GM23338 (cell line): ENCODE results near the gene GIGYF1. TPM values are rescaled to one million over a fixed set of nuclear protein-coding genes. Genes with fewer than 3 reads are reported as not detected.

Experiments
- ATAC-seq: fragments of 200-7000 bp; cut with Tn5 transposase; 3 replicates; pipeline ENCODE4 v1.9.1; 2020
- DNase-seq: peaks from one replicate; pipeline ENCODE4 v3.0.0-alpha.2; 2015; ENCODE audit warnings: low spot score
- H2AFZ ChIP-seq: fragments of 200-600 bp; sonication (generic); 2 replicates; pipeline ENCODE4 v1.8.0; 2016; ENCODE audit warnings: antibody characterized with exemption, mild to moderate bottlenecking, moderate library complexity
- H3F3A ChIP-seq: fragments of 200-600 bp; sonication (generic); replicated peaks from 2 replicates; pipeline ENCODE4 v1.8.0; 2017; ENCODE audit warnings: antibody characterized with exemption, mixed run types, low read depth
- H3K27ac ChIP-seq: fragments of 200-600 bp; sonication (generic); 2 replicates; pipeline ENCODE4 v1.6.1; 2016; ENCODE audit warnings: low read depth
- H3K27me3 ChIP-seq: fragments of 200-600 bp; sonication (generic); 2 replicates; pipeline ENCODE4 v1.8.0; 2016; ENCODE audit warnings: mild to moderate bottlenecking, mixed run types, moderate library complexity; ENCODE audit not compliant: insufficient read depth
- H3K36me3 ChIP-seq: fragments of 200-600 bp; sonication (generic); 2 replicates; pipeline ENCODE4 v1.8.0; 2016; ENCODE audit warnings: mild to moderate bottlenecking; ENCODE audit not compliant: insufficient read depth
- H3K4me1 ChIP-seq: fragments of 200-600 bp; sonication (generic); 2 replicates; pipeline ENCODE4 v1.8.0; 2016; ENCODE audit warnings: mild to moderate bottlenecking, moderate library complexity; ENCODE audit not compliant: insufficient read depth
- H3K4me2 ChIP-seq: fragments of 200-600 bp; sonication (generic); 2 replicates; pipeline ENCODE4 v1.7.1; 2017; ENCODE audit warnings: mixed run types
- H3K4me3 ChIP-seq: fragments of 200-600 bp; sonication (generic); 2 replicates; pipeline ENCODE4 v1.6.1; 2016; ENCODE audit warnings: mixed run types
- H3K79me2 ChIP-seq: fragments of 200-600 bp; sonication (generic); replicated peaks from 2 replicates; pipeline ENCODE4 v1.8.0; 2017; ENCODE audit warnings: mild to moderate bottlenecking; ENCODE audit not compliant: insufficient read depth
- H3K9me2 ChIP-seq: fragments of 200-600 bp; sonication (generic); 2 replicates; pipeline ENCODE4 v1.8.0; 2017; ENCODE audit not compliant: insufficient read depth
- H4K20me1 ChIP-seq: fragments of 200-600 bp; sonication (generic); replicated peaks from 2 replicates; pipeline ENCODE4 v1.8.0; 2017; ENCODE audit warnings: mild to moderate bottlenecking; ENCODE audit not compliant: insufficient read depth
- H3K27ac Mint-ChIP-seq: 2 replicates; pipeline ENCODE4 v1.8.0; 2020; ENCODE audit warnings: inconsistent platforms, mild to moderate bottlenecking, moderate library complexity, mixed read lengths
- H3K27me3 Mint-ChIP-seq: 3 replicates; pipeline ENCODE4 v1.8.0; 2022; ENCODE audit warnings: low read depth, mild to moderate bottlenecking, moderate library complexity, mixed read lengths, inconsistent platforms; ENCODE audit not compliant: insufficient read depth, poor library complexity
- H3K36me3 Mint-ChIP-seq: 3 replicates; pipeline ENCODE4 v1.8.0; 2021; ENCODE audit warnings: low read depth, mild to moderate bottlenecking, inconsistent platforms, moderate library complexity, mixed read lengths
- H3K4me1 Mint-ChIP-seq: 3 replicates; pipeline ENCODE4 v1.8.0; 2020; ENCODE audit warnings: mild to moderate bottlenecking, inconsistent platforms, mixed read lengths
- H3K4me3 Mint-ChIP-seq: 3 replicates; pipeline ENCODE4 v1.8.0; 2021; ENCODE audit warnings: moderate library complexity, mild to moderate bottlenecking, inconsistent platforms, mixed read lengths
- H3K9me3 Mint-ChIP-seq: 3 replicates; pipeline ENCODE4 v1.8.0; 2020; ENCODE audit warnings: moderate library complexity, mild to moderate bottlenecking, inconsistent platforms, mixed read lengths
- CREB1 ChIP-seq: fragments of 250-450 bp; sonication (Bioruptor Pico); IDR thresholded peaks from 2 replicates; pipeline ENCODE4 v1.5.0; 2020; ENCODE audit warnings: low read depth, mild to moderate bottlenecking, moderate library complexity
- EZH2 ChIP-seq: fragments of 200-600 bp; sonication (generic); IDR thresholded peaks from one replicate; pipeline ENCODE4 v1.8.0; 2017; ENCODE audit warnings: antibody characterized with exemption, mild to moderate bottlenecking, low read depth; ENCODE audit not compliant: unreplicated experiment
- EZH2phosphoT487 ChIP-seq: fragments of 200-600 bp; sonication (generic); IDR thresholded peaks from one replicate; pipeline ENCODE4 v1.8.1; 2018; ENCODE audit warnings: antibody characterized with exemption; ENCODE audit not compliant: unreplicated experiment
- JUNB ChIP-seq: IDR thresholded peaks from one replicate; pipeline ENCODE4 v1.6.1; 2016; ENCODE audit warnings: antibody characterized with exemption; ENCODE audit not compliant: unreplicated experiment
- POLR2AphosphoS5 ChIP-seq: IDR thresholded peaks from 2 replicates; pipeline ENCODE4 v1.6.1; 2016; ENCODE audit warnings: antibody characterized with exemption, low read depth
- STAT1 ChIP-seq: IDR thresholded peaks from one replicate; pipeline ENCODE4 v1.6.1; 2016; ENCODE audit warnings: antibody characterized with exemption; ENCODE audit not compliant: unreplicated experiment
- ZNF114 ChIP-seq: fragments of 250-450 bp; sonication (Bioruptor Pico); IDR thresholded peaks from 2 replicates; pipeline ENCODE4 v1.5.0; 2020; ENCODE audit warnings: mild to moderate bottlenecking, moderate library complexity
- ZNF331 ChIP-seq: fragments of 250-450 bp; sonication (Bioruptor Pico); IDR thresholded peaks from 2 replicates; pipeline ENCODE4 v1.5.0; 2020; ENCODE audit warnings: low read depth, mild to moderate bottlenecking, moderate library complexity
- polyA plus RNA-seq: library from polyadenylated mRNA; unstranded; fragments of >200 nt; fragmentation: Nextera tagmentation; extraction: Ambion mirVana; gene quantifications from 2 replicates; pipeline ENCODE4 v1.2.1, GENCODE V29; 2016
- total RNA-seq: library from RNA; depleted of rRNA; stranded (reverse); fragments of >200 nt; shearing (Covaris generic); gene quantifications from 2 replicates; pipeline ENCODE4 v1.2.3, GENCODE V29; 2014
- TF ChIP-seq, protein P1 (sequence below): IDR thresholded peaks from one replicate; pipeline ENCODE4 v1.6.1; 2018; ENCODE audit warnings: antibody characterized with exemption; ENCODE audit not compliant: unreplicated experiment
- TF ChIP-seq, protein P2 (sequence below): IDR thresholded peaks from 2 replicates; pipeline ENCODE4 v1.6.1; 2016; ENCODE audit warnings: antibody characterized with exemption
- TF ChIP-seq, protein P3 (sequence below): fragments of 250-450 bp; sonication (Bioruptor Pico); IDR thresholded peaks from 2 replicates; pipeline ENCODE4 v1.5.0; 2020; ENCODE audit warnings: mild to moderate bottlenecking, moderate library complexity
- TF ChIP-seq, protein P4 (sequence below), 2 experiments: fragments of 200-600 bp in 1 of 2; sonication (generic) in 1 of 2; conservative IDR thresholded peaks; 2 replicates each; pipeline versions ENCODE4 v1.5.1 to v1.6.1; 2016 to 2017; ENCODE audit warnings: antibody characterized with exemption in 2 of 2, low read depth in 2 of 2, mild to moderate bottlenecking in 2 of 2, moderate library complexity in 1 of 2

The GIGYF1 gene
- total and polyA plus RNA-seq, 2 experiments from 2014 or later = 40.4 to 69.8 TPM

DNA sequence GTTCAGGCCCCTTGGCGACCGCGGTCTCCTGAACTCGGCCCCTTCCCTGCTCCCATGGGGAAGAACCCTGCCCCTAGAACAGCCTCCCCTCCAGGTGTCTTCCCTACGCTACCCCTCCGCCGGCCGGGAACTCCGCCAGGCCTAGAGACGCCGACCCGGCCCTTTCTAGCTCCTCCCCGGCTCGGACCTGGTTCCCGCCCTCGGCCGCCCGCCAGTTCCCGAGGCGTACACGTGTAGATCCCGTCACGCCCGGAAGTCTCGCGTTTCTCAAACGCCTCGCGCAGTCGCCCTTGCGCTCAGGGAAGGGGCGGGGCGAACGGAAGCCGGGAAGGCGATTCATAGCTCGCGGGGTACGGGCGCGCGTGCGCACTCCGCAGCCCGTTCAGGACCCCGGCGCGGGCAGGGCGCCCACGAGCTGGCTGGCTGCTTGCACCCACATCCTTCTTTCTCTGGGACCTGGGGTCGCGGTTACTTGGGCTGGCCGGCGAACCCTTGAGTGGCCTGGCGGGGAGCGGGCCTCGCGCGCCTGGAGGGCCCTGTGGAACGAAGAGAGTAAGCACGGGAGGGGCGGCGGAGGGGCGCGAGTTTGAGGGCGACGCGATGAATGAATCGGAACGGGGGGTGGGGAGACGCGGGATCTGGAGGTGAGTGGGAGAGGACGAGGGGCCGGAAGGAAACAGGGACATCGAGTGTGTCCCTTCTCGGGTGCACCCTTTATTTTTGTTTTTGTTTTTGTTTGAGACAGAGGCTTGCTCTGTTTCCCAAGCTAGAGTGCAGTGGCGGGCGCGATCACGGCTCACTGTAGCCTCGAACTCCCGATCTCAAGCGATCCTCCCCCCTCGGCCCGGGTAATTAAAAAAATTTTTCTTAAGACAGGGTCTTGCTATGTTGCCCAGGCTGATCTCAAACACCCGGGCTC is 12.0 kb upstream of the GIGYF1 start, which contains the start of gene POP7:
POP7 (plus strand) TSS at position 369 of the 919 bp plus-strand sequence. CDS start 710 bp downstream, outside the sequence.
- Mint-ChIP-seq H3K27me3 (peaks cover 4% of the 10 kb centered on the region), H3K36me3 (peaks cover 20% of the 10 kb centered on the region), H3K9me3 (no peaks in the 10 kb centered on the region), H3K4me3 (peak within 1 kb of the TSS; percentile 98), H3K27ac (peak within 1 kb of the TSS; percentile 98), H3K4me1 (peaks cover 9% of the 10 kb centered on the region)
- Histone ChIP-seq H3K27ac (peak within 1 kb of the TSS; percentile 87), H3K9me2 (no peaks in the 10 kb centered on the region), H3K4me3 (peak within 1 kb of the TSS; percentile 98), H3K4me1 (no peaks in the 10 kb centered on the region; the same call in 1 of the 2 replicates), H2AFZ (peak within 1 kb of the TSS; percentile 82; the same call in 1 of the 2 replicates), H3F3A (peaks cover 17% of the 10 kb centered on the region; the same call in 1 of the 2 replicates), H3K27me3 (no peaks in the 10 kb centered on the region), H3K4me2 (peak within 1 kb of the TSS; percentile 91), H3K36me3 (peaks cover 8% of the 10 kb centered on the region), H3K79me2 (peaks cover 42% of the 10 kb centered on the region), H4K20me1 (peaks cover 12% of the 10 kb centered on the region)
- TF ChIP-seq ZNF114 (CRISPR knock-in tag) (no peak), STAT1 (no peak), JUNB (no peak), CREB1 (CRISPR knock-in tag) (peak; percentile 84), EZH2phosphoT487 (no peak), EZH2 (no peak), ZNF331 (CRISPR knock-in tag) (no peak), POLR2AphosphoS5 (peak; percentile 89)
- TF ChIP-seq, protein P1, sequence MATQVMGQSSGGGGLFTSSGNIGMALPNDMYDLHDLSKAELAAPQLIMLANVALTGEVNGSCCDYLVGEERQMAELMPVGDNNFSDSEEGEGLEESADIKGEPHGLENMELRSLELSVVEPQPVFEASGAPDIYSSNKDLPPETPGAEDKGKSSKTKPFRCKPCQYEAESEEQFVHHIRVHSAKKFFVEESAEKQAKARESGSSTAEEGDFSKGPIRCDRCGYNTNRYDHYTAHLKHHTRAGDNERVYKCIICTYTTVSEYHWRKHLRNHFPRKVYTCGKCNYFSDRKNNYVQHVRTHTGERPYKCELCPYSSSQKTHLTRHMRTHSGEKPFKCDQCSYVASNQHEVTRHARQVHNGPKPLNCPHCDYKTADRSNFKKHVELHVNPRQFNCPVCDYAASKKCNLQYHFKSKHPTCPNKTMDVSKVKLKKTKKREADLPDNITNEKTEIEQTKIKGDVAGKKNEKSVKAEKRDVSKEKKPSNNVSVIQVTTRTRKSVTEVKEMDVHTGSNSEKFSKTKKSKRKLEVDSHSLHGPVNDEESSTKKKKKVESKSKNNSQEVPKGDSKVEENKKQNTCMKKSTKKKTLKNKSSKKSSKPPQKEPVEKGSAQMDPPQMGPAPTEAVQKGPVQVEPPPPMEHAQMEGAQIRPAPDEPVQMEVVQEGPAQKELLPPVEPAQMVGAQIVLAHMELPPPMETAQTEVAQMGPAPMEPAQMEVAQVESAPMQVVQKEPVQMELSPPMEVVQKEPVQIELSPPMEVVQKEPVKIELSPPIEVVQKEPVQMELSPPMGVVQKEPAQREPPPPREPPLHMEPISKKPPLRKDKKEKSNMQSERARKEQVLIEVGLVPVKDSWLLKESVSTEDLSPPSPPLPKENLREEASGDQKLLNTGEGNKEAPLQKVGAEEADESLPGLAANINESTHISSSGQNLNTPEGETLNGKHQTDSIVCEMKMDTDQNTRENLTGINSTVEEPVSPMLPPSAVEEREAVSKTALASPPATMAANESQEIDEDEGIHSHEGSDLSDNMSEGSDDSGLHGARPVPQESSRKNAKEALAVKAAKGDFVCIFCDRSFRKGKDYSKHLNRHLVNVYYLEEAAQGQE = no peak
- TF ChIP-seq, protein P2, sequence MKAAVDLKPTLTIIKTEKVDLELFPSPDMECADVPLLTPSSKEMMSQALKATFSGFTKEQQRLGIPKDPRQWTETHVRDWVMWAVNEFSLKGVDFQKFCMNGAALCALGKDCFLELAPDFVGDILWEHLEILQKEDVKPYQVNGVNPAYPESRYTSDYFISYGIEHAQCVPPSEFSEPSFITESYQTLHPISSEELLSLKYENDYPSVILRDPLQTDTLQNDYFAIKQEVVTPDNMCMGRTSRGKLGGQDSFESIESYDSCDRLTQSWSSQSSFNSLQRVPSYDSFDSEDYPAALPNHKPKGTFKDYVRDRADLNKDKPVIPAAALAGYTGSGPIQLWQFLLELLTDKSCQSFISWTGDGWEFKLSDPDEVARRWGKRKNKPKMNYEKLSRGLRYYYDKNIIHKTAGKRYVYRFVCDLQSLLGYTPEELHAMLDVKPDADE = peak; percentile 75
- TF ChIP-seq, protein P3, sequence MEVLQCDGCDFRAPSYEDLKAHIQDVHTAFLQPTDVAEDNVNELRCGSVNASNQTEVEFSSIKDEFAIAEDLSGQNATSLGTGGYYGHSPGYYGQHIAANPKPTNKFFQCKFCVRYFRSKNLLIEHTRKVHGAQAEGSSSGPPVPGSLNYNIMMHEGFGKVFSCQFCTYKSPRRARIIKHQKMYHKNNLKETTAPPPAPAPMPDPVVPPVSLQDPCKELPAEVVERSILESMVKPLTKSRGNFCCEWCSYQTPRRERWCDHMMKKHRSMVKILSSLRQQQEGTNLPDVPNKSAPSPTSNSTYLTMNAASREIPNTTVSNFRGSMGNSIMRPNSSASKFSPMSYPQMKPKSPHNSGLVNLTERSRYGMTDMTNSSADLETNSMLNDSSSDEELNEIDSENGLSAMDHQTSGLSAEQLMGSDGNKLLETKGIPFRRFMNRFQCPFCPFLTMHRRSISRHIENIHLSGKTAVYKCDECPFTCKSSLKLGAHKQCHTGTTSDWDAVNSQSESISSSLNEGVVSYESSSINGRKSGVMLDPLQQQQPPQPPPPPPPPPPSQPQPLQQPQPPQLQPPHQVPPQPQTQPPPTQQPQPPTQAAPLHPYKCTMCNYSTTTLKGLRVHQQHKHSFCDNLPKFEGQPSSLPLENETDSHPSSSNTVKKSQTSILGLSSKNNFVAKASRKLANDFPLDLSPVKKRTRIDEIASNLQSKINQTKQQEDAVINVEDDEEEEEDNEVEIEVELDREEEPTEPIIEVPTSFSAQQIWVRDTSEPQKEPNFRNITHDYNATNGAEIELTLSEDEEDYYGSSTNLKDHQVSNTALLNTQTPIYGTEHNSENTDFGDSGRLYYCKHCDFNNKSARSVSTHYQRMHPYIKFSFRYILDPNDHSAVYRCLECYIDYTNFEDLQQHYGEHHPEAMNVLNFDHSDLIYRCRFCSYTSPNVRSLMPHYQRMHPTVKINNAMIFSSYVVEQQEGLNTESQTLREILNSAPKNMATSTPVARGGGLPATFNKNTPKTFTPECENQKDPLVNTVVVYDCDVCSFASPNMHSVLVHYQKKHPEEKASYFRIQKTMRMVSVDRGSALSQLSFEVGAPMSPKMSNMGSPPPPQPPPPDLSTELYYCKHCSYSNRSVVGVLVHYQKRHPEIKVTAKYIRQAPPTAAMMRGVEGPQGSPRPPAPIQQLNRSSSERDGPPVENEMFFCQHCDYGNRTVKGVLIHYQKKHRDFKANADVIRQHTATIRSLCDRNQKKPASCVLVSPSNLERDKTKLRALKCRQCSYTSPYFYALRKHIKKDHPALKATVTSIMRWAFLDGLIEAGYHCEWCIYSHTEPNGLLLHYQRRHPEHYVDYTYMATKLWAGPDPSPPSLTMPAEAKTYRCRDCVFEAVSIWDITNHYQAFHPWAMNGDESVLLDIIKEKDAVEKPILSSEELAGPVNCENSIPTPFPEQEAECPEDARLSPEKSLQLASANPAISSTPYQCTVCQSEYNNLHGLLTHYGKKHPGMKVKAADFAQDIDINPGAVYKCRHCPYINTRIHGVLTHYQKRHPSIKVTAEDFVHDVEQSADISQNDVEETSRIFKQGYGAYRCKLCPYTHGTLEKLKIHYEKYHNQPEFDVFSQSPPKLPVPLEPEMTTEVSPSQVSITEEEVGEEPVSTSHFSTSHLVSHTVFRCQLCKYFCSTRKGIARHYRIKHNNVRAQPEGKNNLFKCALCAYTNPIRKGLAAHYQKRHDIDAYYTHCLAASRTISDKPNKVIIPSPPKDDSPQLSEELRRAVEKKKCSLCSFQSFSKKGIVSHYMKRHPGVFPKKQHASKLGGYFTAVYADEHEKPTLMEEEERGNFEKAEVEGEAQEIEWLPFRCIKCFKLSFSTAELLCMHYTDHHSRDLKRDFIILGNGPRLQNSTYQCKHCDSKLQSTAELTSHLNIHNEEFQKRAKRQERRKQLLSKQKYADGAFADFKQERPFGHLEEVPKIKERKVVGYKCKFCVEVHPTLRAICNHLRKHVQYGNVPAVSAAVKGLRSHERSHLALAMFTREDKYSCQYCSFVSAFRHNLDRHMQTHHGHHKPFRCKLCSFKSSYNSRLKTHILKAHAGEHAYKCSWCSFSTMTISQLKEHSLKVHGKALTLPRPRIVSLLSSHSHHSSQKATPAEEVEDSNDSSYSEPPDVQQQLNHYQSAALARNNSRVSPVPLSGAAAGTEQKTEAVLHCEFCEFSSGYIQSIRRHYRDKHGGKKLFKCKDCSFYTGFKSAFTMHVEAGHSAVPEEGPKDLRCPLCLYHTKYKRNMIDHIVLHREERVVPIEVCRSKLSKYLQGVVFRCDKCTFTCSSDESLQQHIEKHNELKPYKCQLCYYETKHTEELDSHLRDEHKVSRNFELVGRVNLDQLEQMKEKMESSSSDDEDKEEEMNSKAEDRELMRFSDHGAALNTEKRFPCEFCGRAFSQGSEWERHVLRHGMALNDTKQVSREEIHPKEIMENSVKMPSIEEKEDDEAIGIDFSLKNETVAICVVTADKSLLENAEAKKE (CRISPR knock-in tag) = no peak
- TF ChIP-seq, protein P4, sequence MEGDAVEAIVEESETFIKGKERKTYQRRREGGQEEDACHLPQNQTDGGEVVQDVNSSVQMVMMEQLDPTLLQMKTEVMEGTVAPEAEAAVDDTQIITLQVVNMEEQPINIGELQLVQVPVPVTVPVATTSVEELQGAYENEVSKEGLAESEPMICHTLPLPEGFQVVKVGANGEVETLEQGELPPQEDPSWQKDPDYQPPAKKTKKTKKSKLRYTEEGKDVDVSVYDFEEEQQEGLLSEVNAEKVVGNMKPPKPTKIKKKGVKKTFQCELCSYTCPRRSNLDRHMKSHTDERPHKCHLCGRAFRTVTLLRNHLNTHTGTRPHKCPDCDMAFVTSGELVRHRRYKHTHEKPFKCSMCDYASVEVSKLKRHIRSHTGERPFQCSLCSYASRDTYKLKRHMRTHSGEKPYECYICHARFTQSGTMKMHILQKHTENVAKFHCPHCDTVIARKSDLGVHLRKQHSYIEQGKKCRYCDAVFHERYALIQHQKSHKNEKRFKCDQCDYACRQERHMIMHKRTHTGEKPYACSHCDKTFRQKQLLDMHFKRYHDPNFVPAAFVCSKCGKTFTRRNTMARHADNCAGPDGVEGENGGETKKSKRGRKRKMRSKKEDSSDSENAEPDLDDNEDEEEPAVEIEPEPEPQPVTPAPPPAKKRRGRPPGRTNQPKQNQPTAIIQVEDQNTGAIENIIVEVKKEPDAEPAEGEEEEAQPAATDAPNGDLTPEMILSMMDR (conservative IDR thresholded peaks at IDR 0.05; ENCODE audit: low read depth in 2 of 2) = 0 out of 4 replicates have a peak, but pooled peaks of 1 of the 2 experiments have one; percentile 0
- DNase-seq (peak; percentile 100), ATAC-seq (peak; percentile 95)
